ENCODE data around the gene MVB12A.

The MVB12A gene

DNA sequence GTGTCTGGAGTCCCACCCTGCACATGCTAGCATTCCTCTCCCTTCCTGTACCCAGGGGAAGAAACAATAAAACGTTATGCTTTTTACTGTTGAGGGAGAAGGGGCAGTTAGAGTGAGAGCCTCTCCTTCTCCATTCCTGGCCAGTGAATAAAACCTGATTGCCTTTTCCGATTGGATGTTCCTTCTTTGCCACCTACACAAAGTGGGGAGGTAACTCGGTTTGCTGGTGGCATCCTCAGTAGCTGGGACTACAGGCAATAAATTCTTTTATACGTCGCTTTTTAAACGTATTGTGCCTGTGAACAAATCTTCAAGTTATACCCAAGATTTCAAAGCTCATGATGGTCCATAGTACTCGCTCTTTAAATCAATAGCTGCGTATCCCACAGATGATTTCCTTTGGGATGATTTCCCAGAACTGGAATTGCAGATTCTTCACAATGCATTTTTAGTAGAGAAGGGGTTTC lies 660 bp upstream of the MVB12A start:
- H3K23ac ChIP-seq (ENCODE audit: low read length) = no peak overlapping the region
- no peak overlapping the region for H2BK120ac ChIP-seq (ENCODE audit: low read depth, low read length)
- H2BK15ac ChIP-seq (replicated peaks; ENCODE audit: low read depth) = no peak overlapping the region

DNA sequence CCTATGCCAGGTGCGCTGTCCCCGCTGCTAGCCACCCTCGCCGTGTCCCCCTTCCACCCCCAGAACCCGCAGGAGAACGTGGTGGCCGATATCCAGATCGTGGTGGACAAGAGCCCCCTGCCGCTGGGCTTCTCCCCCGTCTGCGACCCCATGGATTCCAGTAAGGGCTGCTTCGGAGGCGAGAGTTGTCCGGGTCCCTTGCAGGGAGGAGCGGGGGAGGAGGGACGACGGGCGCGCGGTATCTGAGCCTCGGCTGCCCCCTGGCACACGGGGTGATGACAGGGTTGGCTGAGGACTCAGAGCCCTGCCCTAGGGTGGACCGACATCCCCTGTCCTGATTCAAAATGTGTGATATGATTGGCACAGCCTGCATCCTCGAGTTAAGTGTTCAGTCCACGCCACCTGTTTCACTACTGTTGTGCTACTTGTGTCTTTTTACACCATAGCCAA lies 653 bp downstream of the MVB12A start:
- H3K23ac ChIP-seq (ENCODE audit: low read length) = no peak overlapping the region
- no peak overlapping the region for H4K5ac ChIP-seq (ENCODE audit: low read length)
- no peaks in the 10 kb centered on the region for H3K79me1 ChIP-seq (ENCODE audit: low read length)
- peak overlapping the region; percentile 11 for H3K18ac ChIP-seq (ENCODE audit: low read length)
- H3K9ac ChIP-seq (ENCODE audit: low read length) = peak overlapping the region; percentile 77
- no CpG with 5 or more reads among the region's 25 CpGs for WGBS (ENCODE audit: extremely low coverage, insufficient coverage, low lambda C conversion rate)
- H3K4ac ChIP-seq (ENCODE audit: low read depth, low read length) = no peak overlapping the region
- peak overlapping the region; percentile 91 for H3K4me2 ChIP-seq (ENCODE audit: low read length)
- no peak overlapping the region for H4K8ac ChIP-seq (ENCODE audit: low read depth, low read length)
- peak overlapping the region; percentile 90 for H3K4me3 ChIP-seq (ENCODE audit: low read length)
- DNase-seq = peak; percentile 43
- no peak overlapping the region for H2BK5ac ChIP-seq (ENCODE audit: low read length)
- H3K79me2 ChIP-seq (ENCODE audit: control insufficient read depth, insufficient read depth, low read length) = no peaks in the 10 kb centered on the region
- no peaks in the 10 kb centered on the region for H3K27me3 ChIP-seq (ENCODE audit: insufficient read depth, low read length, poor library complexity)
- peaks cover 3% of the 10 kb centered on the region for H3K4me1 ChIP-seq (ENCODE audit: control insufficient read depth, low read depth, low read length)
- no peak overlapping the region for H2BK15ac ChIP-seq (replicated peaks; ENCODE audit: low read depth)
- no peak overlapping the region for H2BK120ac ChIP-seq (ENCODE audit: low read depth, low read length)
- H3K27ac ChIP-seq (ENCODE audit: low read depth, low read length) = no peak overlapping the region
- H3K56ac ChIP-seq (ENCODE audit: low read length) = peak overlapping the region; percentile 89
- peak overlapping the region; percentile 18 for H2AK5ac ChIP-seq (ENCODE audit: low read length)
- H3K36me3 ChIP-seq (ENCODE audit: control insufficient read depth, insufficient read depth, low read length) = no peaks in the 10 kb centered on the region

More for the DNA sequence above, 660 bp upstream of the MVB12A start:
- no peaks in the 10 kb centered on the region for H3K27me3 ChIP-seq (ENCODE audit: insufficient read depth, low read length, poor library complexity)
- H3K79me2 ChIP-seq (ENCODE audit: control insufficient read depth, insufficient read depth, low read length) = no peaks in the 10 kb centered on the region
- no peaks in the 10 kb centered on the region for H3K36me3 ChIP-seq (ENCODE audit: control insufficient read depth, insufficient read depth, low read length)
- peak overlapping the region; percentile 11 for H3K18ac ChIP-seq (ENCODE audit: low read length)
- no peak overlapping the region for H2BK5ac ChIP-seq (ENCODE audit: low read length)
- peak overlapping the region; percentile 48 for H3K4ac ChIP-seq (ENCODE audit: low read depth, low read length)
- no peaks in the 10 kb centered on the region for H3K79me1 ChIP-seq (ENCODE audit: low read length)
- H4K5ac ChIP-seq (ENCODE audit: low read length) = no peak overlapping the region
- peaks cover 3% of the 10 kb centered on the region for H3K4me1 ChIP-seq (ENCODE audit: control insufficient read depth, low read depth, low read length)
- H3K56ac ChIP-seq (ENCODE audit: low read length) = peak overlapping the region; percentile 63
- peak overlapping the region; percentile 44 for H3K4me2 ChIP-seq (ENCODE audit: low read length)
- H3K4me3 ChIP-seq (ENCODE audit: low read length) = peak overlapping the region; percentile 21
- no CpG with 5 or more reads among the region's 8 CpGs for WGBS (ENCODE audit: extremely low coverage, insufficient coverage, low lambda C conversion rate)
- peak overlapping the region; percentile 61 for H3K9ac ChIP-seq (ENCODE audit: low read length)
- no peak for DNase-seq
- peak overlapping the region; percentile 28 for H3K27ac ChIP-seq (ENCODE audit: low read depth, low read length)
- H2AK5ac ChIP-seq (ENCODE audit: low read length) = no peak overlapping the region
- H4K8ac ChIP-seq (ENCODE audit: low read depth, low read length) = no peak overlapping the region

DNA sequence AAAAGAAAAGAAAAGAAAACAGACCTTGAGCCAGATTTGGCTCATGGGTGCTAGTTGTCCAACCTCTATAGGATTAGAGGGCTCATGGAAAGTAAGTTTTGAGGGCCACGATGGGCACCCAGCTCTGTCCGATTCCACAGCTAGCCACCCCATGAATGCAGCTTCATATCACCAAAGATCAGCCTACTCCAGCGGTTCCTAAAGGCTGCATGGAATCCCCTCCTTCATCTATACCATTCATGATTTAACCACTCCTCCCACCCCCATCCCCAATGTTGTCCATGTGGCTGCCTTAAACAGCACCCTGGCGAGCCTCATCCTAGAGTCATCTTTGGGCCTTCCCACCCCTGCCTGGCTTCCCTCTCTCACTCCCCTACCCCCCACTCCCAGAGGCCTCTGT lies 2.1 kb downstream of the MVB12A start:
- no peaks in the 10 kb centered on the region for H3K36me3 ChIP-seq (ENCODE audit: control insufficient read depth, insufficient read depth, low read length)
- no peaks in the 10 kb centered on the region for H3K27me3 ChIP-seq (ENCODE audit: insufficient read depth, low read length, poor library complexity)
- no peak overlapping the region for H2BK5ac ChIP-seq (ENCODE audit: low read length)
- no peak overlapping the region for H3K4me2 ChIP-seq (ENCODE audit: low read length)
- no peak overlapping the region for H2AK5ac ChIP-seq (ENCODE audit: low read length)
- no peaks in the 10 kb centered on the region for H3K4me1 ChIP-seq (ENCODE audit: control insufficient read depth, low read depth, low read length)
- no peak overlapping the region for H4K8ac ChIP-seq (ENCODE audit: low read depth, low read length)
- H2BK15ac ChIP-seq (replicated peaks; ENCODE audit: low read depth) = no peak overlapping the region
- no peak overlapping the region for H2BK120ac ChIP-seq (ENCODE audit: low read depth, low read length)
- no peak overlapping the region for H3K56ac ChIP-seq (ENCODE audit: low read length)
- no peak overlapping the region for H3K23ac ChIP-seq (ENCODE audit: low read length)
- no peak overlapping the region for H3K18ac ChIP-seq (ENCODE audit: low read length)
- no peak overlapping the region for H3K4me3 ChIP-seq (ENCODE audit: low read length)
- no CpG with 5 or more reads among the region's 4 CpGs for WGBS (ENCODE audit: extremely low coverage, insufficient coverage, low lambda C conversion rate)
- no peaks in the 10 kb centered on the region for H3K79me1 ChIP-seq (ENCODE audit: low read length)
- no peak overlapping the region for H3K9ac ChIP-seq (ENCODE audit: low read length)
- no peak overlapping the region for H4K5ac ChIP-seq (ENCODE audit: low read length)
- no peak for DNase-seq
- H3K79me2 ChIP-seq (ENCODE audit: control insufficient read depth, insufficient read depth, low read length) = no peaks in the 10 kb centered on the region
- no peak overlapping the region for H3K27ac ChIP-seq (ENCODE audit: low read depth, low read length)
- H3K4ac ChIP-seq (ENCODE audit: low read depth, low read length) = no peak overlapping the region

DNA sequence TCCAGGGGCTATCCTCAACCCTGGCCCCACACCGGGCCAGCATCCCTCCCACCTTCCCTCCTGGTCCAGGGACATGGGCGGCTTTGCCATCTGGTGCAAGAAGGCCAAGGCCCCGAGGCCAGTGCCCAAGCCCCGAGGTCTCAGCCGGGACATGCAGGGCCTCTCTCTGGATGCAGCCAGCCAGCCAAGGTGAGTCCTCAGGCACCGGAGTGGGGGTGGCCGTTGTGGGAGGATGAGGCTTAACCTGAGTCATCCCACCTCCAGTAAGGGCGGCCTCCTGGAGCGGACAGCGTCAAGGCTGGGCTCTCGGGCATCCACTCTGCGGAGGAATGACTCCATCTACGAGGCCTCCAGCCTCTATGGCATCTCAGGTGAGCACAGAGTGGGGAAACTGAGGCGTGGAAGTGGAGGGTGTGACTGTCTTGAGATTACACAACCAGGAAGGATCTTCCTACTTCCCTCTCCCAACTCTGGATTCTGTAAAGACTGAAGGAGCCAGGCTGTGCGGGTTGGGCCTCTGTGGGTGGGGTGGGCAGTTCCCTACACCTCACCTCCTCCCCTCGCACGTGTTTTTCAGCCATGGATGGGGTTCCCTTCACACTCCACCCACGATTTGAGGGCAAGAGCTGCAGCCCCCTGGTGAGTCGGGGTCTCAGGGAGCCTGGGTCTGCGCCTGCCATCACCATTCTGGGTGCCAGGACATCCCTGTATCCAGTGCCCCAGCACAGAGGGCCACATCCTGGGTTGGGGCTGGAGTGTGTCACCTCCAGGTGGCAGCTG lies 3.8 kb downstream of the MVB12A start:
- DNase-seq = no peak
- Histone ChIP-seq H3K23ac (ENCODE audit: low read length) (no peak overlapping the region), H3K56ac (ENCODE audit: low read length) (no peak overlapping the region), H3K18ac (ENCODE audit: low read length) (no peak overlapping the region), H3K27me3 (ENCODE audit: insufficient read depth, low read length, poor library complexity) (no peaks in the 10 kb centered on the region), H2BK15ac (replicated peaks; ENCODE audit: low read depth) (no peak overlapping the region), H4K5ac (ENCODE audit: low read length) (no peak overlapping the region), H3K9ac (ENCODE audit: low read length) (no peak overlapping the region), H3K4me3 (ENCODE audit: low read length) (no peak overlapping the region), H3K4ac (ENCODE audit: low read depth, low read length) (no peak overlapping the region), H4K8ac (ENCODE audit: low read depth, low read length) (no peak overlapping the region), H3K79me1 (ENCODE audit: low read length) (no peaks in the 10 kb centered on the region), H2AK5ac (ENCODE audit: low read length) (no peak overlapping the region), H3K4me1 (ENCODE audit: control insufficient read depth, low read depth, low read length) (no peaks in the 10 kb centered on the region), H3K36me3 (ENCODE audit: control insufficient read depth, insufficient read depth, low read length) (no peaks in the 10 kb centered on the region), H3K27ac (ENCODE audit: low read depth, low read length) (no peak overlapping the region), H2BK5ac (ENCODE audit: low read length) (no peak overlapping the region), H3K4me2 (ENCODE audit: low read length) (no peak overlapping the region), H3K79me2 (ENCODE audit: control insufficient read depth, insufficient read depth, low read length) (no peaks in the 10 kb centered on the region), H2BK120ac (ENCODE audit: low read depth, low read length) (no peak overlapping the region)
- no CpG with 5 or more reads among the region's 20 CpGs for WGBS (ENCODE audit: extremely low coverage, insufficient coverage, low lambda C conversion rate)

DNA sequence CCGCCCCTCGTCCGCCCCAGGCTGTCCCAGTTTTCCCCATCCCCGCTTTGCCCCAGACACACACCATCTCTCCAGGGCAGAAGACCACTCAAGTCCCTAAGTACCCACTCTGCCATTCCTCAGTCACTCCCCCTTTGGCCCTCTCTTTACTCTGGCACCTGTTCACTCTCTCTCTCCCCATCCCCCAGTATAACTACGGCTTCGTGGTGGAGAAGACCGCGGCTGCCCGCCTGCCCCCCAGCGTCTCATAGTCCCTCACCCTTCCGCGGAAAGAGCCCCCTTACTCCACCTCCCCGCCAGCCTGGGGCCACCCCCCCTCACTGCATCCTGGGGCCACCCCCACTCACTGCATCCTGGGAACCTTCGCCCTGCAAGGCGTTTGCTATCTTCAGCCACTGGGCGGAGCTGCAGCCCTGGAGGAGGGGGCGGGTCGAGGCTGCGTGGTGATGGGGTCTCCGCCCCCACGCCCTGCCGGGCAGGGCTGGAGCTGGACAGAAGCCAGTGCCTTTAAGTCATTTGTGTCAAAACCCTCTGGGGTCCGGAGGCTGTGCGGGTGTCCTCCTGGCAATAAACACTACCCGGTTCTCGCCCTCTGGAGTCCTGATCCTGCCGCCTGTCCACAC lies 5.0 kb downstream of the MVB12A start:
- H3K4me3 ChIP-seq (ENCODE audit: low read length) = no peak overlapping the region
- WGBS (ENCODE audit: extremely low coverage, insufficient coverage, low lambda C conversion rate) = no CpG with 5 or more reads among the region's 27 CpGs

More for the DNA sequence above, 5.0 kb downstream of the MVB12A start:
- no peak overlapping the region for H3K18ac ChIP-seq (ENCODE audit: low read length)
- H3K36me3 ChIP-seq (ENCODE audit: control insufficient read depth, insufficient read depth, low read length) = no peaks in the 10 kb centered on the region
- peak; percentile 85 for DNase-seq
- no peak overlapping the region for H2BK120ac ChIP-seq (ENCODE audit: low read depth, low read length)
- no peak overlapping the region for H4K8ac ChIP-seq (ENCODE audit: low read depth, low read length)
- no peak overlapping the region for H2AK5ac ChIP-seq (ENCODE audit: low read length)
- no peak overlapping the region for H3K27ac ChIP-seq (ENCODE audit: low read depth, low read length)
- H3K23ac ChIP-seq (ENCODE audit: low read length) = no peak overlapping the region
- peak overlapping the region; percentile 50 for H3K9ac ChIP-seq (ENCODE audit: low read length)
- no peak overlapping the region for H3K4ac ChIP-seq (ENCODE audit: low read depth, low read length)
- no peaks in the 10 kb centered on the region for H3K79me2 ChIP-seq (ENCODE audit: control insufficient read depth, insufficient read depth, low read length)
- no peak overlapping the region for H4K5ac ChIP-seq (ENCODE audit: low read length)
- no peaks in the 10 kb centered on the region for H3K27me3 ChIP-seq (ENCODE audit: insufficient read depth, low read length, poor library complexity)
- H2BK15ac ChIP-seq (replicated peaks; ENCODE audit: low read depth) = no peak overlapping the region
- H3K79me1 ChIP-seq (ENCODE audit: low read length) = no peaks in the 10 kb centered on the region
- H3K4me1 ChIP-seq (ENCODE audit: control insufficient read depth, low read depth, low read length) = no peaks in the 10 kb centered on the region
- H3K4me2 ChIP-seq (ENCODE audit: low read length) = peak overlapping the region; percentile 31
- H3K56ac ChIP-seq (ENCODE audit: low read length) = no peak overlapping the region
- H2BK5ac ChIP-seq (ENCODE audit: low read length) = no peak overlapping the region
